GM19193 (cell line): ENCODE measurements around the gene PPP2R3A.

Experiments used
- POLR2A ChIP-seq: IDR thresholded peaks from 4 replicates; pipeline ENCODE4 v1.6.1; 2011; ENCODE audit not compliant: insufficient read depth, insufficient read length; ENCODE audit errors: extremely low read depth

The PPP2R3A gene

GRCh38 chr3:135964160-135964955 lies 1.2 kb upstream of the PPP2R3A start:
- TF ChIP-seq POLR2A = no peak

DNA sequence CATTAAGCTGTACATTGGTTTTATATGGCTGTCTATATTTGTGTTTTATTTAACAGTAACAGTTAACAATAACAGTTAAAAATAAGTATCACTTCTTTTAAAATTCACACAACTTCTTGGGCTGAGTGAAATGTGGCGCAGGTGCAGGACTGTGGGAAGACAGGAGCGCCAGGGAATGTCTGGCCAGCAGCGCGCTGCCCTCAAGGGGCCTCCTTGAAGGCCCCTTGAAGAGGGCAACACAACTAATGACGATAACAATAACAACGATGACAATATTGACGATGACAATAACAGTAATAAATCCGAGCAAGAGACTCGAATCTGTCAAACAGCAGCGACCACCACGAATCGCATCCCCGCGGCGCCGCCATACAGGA lies 411 bp upstream of the PPP2R3A start:
- TF ChIP-seq POLR2A = no peak

DNA sequence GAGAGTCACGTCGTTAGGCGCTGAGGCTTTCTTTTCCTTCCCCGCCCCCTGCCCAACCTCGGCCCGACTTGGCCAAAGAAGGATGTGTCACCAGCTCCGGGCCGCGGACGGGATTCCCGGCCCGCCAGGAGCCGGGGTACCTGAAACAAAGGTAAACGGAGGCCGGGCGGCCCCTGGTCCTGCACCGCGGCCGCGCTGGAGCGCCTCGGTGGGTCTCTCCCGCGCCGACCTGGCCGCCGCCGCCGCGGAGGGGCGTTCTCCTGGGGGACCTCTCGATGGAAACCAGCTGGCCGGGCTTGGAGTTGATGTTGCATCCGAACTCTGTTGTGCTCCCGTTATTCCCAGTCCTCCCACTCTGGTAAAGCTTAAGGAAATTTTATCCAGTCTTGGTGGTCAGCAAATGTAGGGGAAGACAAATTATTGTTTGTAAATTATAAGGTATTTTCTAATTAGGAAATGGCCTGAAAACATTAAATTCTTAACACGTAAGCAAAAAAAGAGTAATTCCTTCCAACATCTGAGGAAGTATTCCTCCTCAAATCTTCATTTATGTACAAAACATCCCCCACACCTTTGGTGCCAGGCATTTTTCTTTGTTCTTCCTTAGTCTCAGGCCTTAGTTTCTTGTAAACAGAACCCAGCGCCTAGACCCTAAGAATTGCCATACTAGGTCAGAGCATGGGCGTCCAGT lies 888 bp downstream of the PPP2R3A start:
- TF ChIP-seq POLR2A = no peak

GRCh38 chr3:135966962-135967274 lies 1.4 kb downstream of the PPP2R3A start:
- no peak for TF ChIP-seq POLR2A

DNA sequence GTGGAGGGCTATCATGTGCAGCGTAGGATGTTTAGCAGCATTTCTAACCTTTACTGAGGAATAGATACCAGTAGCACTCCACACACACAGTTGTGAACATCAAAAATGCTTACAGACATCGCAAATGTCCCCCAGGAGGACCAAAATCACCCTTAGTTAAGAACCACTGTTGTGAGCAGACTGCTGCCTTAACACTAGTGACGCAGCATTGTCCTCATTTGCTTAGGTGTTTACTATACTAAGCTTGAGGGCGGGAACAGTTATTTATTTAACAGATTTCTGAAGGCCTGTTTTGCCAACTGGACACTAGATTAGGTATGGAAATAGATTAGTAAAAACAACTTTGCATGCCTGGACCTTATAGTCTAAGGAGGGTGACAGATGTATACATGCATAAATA lies 2.3 kb downstream of the PPP2R3A start:
- no peak for TF ChIP-seq POLR2A

GRCh38 chr3:135970506-135971116 lies 5.1 kb downstream of the PPP2R3A start:
- TF ChIP-seq POLR2A = no peak

DNA sequence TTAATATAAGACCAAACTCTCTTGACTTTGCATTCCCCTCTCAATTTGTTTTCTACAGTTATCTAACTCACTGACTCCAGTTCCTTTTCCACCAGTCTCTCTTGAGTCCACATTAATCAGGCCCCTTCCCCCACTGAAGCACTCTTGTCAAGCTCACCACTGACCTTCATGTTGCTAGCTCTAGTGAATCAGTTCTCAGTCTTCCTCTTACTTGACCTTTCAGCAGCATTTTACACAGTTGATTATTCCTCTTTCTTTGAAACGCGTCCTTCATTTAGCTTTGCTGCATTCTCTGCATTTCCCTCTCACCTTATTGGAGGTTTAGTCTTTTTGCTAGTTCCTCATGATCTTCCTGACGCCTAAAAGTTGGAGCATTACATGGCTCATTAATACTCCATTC lies 8.3 kb downstream of the PPP2R3A start:
- TF ChIP-seq POLR2A = no peak

DNA sequence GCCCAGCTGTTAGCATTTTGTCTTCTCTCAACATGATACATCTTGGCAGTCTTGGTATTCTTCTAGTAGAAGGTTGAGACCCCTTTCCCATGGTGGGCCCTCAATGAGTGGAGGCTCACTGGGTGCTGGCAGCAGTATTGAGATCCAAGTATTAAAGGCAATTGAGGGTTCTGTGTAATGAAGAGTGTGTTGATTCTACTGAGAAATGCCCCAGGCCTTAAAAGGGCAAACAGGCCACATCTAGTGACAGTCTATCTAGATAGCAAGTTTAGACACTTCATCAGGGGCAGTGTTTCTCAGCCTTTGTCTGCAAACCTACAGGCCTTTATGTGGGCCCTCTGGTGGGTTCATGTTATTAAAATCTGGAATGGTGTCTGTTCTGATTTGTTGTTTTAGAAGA lies 9.5 kb downstream of the PPP2R3A start:
- TF ChIP-seq POLR2A = no peak

DNA sequence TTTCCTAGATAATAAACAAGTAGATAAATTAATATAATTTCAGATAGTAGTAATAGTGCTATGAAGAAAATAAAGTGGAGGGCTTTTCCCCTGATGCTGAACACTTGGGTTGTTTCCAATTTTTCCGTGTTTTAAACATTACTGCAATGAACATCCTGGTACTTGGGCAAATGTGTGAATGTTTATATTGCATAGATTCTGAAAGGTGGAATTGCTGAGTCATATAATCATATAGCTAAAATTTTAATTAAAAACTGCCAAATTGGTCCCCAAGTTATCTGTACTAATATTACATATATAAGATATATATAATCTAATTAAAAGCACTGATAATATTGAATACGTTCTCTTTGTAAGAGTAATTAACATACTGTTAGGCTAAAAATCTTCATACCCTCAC lies 10.0 kb downstream of the PPP2R3A start:
- no peak for TF ChIP-seq POLR2A

DNA sequence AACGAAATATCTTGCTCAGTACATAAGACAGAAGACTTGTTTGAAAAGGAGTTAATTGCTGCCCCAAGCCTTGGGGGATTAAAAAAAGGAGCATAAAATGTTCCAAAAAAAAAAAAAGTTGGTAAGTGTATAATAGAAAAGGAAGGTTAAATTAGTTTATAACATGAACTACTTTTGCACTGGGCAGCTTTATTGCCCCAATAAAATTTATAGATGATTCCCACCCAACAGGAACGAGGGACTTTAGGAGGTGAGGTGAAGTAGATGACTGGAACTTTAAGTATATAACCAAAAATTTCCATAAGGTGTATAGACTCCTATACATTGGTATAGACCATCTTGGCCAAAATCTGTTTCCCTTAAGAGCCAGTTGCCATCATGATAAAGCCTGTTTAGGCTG lies 14.8 kb downstream of the PPP2R3A start:
- no peak for TF ChIP-seq POLR2A

DNA sequence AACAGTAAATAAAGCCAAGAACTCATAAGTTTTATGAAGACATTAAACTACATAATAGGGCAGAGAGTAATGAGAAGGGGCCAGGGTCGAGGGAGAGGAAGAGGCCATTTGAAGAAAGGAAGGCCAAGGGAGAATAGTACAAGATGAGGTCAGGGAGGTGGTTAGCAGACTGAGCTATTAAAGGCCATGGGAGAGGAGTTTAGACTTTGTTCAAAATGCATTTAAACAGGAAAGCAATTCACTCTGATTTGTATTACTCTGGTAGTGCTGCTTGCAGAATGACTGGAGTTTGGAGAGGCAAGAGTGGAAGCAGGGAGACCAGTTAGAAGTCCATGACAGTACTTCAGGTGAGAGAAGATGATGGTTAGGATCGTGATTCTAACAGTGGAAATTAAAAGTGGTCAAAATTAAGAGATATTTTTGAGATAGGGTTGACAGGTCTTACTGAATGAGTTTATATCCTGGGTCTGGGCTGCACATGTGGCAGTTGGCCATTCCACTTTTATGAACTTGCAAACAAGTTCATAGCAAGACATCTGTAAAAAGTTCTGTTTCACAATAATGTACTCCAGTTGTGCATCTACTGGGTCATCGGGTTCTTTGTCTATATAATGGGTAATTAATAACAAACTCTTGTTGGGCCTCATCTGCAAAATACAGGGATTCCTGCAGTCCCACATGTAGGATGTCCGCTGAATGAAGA lies 16.3 kb downstream of the PPP2R3A start:
- TF ChIP-seq POLR2A = no peak

DNA sequence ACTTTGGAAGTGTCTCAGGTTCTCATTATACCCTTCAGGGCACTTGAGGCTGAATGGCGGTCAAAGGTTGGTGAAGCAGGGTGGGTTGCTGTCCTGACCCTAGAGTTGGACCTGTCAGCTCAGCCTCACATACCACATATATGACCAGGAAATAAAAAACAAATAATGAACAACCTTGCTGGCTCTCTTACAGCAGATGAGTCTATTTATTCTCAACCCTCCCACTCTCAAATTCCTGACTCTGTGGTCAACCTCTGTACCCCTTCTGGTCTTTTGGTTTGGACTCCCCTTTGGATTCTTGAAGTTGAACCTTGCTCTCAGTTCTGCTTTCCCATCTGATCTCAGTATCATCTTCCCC lies 16.9 kb downstream of the PPP2R3A start:
- no peak for TF ChIP-seq POLR2A

DNA sequence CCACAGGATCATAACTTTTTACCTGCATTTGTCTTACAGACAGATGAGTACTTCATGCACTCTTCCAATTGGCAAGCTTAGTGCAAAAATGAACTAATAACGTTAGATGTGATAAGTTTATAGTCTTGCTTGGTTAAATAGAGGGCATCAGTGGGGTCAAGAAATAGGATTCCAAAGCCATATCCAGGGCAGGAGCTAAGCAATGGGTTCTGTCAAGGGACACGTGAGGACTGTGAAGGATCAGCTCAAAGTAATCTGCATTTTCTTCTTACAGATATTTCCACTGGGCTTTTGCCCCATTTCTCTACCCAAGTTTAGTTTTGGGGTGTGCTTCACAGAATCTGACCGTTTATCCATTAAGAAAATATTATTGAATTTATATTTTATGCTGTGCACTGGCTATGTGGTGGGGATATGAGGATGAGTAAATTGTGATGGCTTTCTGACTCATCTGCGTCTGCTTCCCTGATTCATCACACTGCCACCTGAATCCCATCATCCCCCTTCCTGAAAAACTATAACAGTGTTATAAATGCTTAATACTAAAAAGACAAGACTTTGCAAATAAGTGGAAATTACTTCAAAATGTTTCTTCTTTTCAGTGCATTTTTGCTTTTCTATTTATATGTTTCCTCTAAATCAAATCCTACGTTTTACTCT lies 17.5 kb downstream of the PPP2R3A start:
- no peak for TF ChIP-seq POLR2A

- TF ChIP-seq POLR2A = no peak
These were observed 22.1 kb downstream of the PPP2R3A start for GRCh38 chr3:135987661-135988060.

DNA sequence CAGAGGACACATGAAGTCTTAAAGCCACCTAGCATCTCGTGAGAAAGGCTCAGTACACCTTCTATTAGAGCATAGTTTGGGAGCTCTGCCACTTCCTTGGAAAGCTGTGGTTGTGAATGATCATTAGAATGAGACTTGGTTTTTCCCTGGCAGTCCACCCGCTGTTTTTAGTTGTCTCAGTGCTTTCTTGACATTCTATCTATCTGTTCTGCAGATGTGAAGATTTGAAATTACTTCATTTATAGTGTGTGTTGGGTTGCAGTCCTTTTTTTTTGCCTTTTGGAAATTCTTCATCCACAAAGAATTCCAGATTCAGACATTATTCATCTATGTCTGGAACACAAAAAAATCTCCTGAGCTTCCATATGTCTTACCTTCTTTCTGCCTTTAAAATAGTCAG lies 23.7 kb downstream of the PPP2R3A start:
- no peak for TF ChIP-seq POLR2A
